ENCODE measurements around the gene WDR88.
"Not testable (repeated sequence)": the region's sequence is repeated elsewhere in the genome, so short reads cannot be mapped to it uniquely, and the experiment has no call there.

Gene WDR88

DNA sequence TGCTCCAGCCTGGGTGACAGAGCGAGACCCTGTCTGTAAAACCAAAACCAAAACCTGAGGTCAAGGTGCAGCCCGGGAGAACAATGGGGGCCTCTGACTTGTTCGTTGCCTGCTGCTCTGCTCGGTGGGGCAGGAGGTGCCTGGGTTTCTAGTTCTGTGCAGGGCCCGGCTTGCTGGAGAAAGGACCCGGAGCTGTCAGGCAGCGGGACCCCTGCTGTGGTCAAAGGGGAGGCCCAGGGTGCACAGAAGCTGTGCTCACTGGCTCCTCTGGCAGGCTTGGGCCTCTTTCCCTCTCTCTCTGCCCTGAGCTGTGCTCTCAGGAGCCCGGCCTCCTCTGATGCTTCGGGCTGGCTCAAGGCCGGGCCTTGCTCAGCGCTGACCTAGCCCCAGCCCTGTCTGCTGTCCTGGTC, 65.7 kb downstream of the WDR88 start:
- no peak for DNase-seq (ENCODE audit: low spot score)

DNA sequence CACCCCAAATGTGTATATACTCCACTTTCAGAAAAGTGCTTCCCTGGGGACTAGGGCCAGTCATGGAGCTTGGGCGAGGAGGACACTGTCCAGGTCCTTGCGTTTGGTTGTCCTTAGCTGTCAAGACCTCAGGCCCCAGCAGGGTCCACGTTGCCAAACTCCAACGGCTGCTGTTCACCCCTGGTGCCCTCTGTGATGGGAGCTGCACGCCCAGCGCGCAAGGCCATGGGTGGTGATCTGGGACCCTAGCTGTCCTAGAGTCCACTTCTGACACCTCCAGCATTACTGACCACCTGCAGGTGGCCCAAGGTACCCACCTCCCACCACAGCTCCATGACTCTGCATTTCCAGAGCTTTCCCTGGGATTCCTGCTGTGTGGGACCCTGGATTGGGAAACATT, 66.3 kb downstream of the WDR88 start:
- no peak for DNase-seq (ENCODE audit: low spot score)

DNA sequence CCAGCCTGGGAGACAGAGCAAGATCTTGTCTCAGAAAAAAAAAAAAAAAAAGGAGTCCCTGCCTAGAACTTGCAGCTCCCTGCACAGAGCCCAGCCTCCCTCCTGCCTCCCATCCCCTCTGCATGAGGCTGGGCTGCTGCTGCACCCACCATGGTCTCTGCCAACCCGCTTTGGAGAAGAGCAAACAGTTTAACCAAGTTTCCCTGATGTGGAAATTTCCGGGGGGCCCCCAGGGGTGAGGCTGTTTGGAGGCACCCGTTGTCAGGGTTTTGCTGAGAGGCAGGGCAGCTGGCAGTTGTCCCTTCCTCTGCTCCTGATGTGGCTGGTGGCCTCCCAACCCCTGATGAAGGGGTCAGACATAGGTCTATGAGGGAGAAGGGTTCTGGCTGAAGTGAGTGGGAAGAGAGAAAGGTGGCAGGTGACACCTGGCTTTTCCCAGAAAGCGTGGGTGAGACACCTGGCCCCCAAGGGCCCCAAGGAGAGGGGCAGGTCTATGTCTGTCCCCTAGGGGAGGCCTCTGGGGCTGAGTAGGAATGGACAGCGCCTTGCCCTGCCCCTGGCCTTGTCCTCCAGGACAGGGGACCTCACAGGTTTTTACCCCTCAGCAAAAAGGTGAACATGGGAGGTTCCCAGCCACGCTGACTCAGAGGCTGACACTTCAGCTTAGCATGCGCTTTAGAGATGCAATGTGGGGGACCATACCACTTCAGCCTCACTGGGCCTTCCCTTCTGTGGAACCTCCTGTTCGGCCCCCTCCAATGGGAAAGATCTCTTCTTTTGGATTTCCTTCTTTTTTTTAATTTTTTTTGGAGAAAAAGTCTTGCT, 67.7 kb downstream of the WDR88 start:
- DNase-seq (ENCODE audit: low spot score) = no peak

DNA sequence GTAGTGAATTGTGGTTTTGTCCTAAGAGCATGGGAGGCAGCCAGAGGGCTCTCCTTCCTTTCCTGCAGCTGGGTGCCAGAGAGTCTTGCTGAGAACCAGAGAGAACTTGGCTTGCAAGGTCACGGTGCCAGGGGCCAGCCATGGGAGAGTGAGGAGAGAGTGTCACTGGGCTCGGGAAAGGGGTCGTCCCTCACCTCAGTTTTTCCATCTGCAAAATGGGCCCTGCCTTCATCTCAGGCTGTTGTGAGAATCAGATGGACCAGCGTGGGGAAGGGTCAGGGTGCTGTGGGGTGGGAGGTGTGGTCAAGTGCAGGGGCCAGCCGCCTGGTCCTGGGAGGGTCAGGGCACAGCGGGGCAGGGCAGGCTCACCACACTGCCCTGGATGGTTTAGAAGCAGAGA, 69.6 kb downstream of the WDR88 start:
- no peak for DNase-seq (ENCODE audit: low spot score)

DNA sequence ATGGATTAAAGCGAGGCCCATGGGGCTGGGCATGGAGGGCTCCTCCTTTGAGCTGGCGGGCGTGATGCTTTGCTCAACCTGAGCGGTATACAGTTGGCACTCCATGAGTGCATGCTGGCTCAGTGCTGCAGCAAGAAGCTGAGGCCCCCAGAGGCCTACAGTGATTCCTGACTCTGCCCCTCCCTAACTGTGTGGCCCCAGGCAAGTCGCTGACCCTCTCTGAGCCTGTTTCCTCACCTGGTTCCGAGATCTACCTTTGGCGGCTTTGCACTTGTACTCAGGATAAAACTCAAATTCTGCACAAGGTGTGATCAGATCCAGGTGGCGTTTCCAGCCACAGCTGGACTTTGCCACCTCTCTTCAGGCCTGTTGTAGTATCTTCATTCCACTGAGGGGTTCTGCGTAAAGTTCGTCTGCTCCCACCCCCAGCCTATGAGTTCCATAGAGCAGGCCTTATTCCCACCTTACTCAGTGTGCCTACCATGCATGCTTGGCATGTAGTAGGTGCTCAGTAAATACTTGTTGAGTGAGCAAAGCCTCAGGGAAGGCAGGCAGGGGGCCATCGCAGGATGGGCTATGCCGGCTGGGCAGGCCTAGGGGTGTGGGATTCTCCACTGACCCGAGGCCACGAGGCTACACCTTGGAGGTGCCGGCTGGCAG, 70.1 kb downstream of the WDR88 start:
- no peak for DNase-seq (ENCODE audit: low spot score)

DNA sequence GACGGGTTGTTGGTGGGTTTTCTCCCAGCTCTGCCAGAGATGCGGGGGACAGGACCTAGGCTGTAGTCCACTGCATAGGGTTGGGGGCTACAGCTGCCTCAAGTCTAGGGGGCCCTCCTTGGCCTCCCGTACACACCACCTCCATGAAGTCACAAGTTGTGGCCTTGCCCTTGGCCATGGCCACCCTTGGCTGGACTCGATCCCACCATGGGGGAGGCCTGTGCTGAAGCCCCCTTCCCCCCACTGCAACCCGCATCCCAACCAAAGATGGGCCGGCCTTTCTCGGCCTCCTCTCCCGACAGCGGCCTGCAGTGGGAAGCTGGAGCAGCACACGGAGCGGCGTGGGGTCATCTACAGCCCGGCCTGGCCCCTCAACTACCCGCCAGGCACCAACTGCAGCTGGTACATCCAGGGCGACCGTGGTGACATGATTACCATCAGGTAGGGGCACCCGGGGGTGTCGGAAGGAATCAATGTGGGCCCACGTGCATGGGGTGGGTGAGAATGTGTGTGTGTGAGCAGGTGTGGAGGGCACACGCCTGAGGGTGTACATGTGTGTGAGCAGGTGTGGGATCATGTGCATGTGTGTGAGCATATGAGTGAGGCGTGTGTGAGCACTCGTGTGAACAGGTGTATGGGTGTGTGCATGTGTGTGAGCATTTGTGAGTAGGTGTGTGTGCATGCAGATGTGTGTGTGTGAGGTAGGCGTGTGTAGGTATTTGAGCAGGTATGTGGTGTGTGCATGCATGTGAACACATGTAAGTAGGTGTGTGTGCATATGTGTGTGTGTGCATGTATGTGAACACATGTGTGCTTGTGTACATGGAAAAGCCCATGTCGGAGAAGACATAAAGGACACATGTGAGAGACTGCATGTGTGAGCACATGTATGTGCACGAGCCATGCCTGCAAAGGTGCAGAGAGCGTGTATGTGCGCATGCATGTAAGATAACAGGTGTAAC, 70.9 kb downstream of the WDR88 start:
- no peak for DNase-seq (ENCODE audit: low spot score)

DNA sequence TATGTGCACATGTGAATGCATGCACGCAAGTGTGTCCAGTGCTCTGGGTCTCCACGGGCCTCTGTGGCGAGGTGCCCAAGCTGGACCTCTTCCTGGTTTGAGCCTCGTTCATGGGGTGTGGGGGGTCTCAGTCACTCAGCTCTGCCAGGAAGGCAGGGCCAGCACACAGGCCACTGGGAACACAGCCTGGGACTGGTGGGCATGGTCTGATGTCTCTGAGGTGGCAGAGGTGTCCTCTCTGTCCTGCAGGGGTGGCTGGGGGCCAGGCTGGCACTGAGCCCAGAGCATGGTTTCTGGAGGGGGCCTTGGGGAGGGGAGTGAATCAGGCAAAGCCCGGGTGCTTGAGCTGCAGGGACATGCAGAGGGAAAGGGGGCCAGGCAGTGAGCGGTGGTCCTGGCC, 71.6 kb downstream of the WDR88 start:
- DNase-seq (ENCODE audit: low spot score) = no peak

DNA sequence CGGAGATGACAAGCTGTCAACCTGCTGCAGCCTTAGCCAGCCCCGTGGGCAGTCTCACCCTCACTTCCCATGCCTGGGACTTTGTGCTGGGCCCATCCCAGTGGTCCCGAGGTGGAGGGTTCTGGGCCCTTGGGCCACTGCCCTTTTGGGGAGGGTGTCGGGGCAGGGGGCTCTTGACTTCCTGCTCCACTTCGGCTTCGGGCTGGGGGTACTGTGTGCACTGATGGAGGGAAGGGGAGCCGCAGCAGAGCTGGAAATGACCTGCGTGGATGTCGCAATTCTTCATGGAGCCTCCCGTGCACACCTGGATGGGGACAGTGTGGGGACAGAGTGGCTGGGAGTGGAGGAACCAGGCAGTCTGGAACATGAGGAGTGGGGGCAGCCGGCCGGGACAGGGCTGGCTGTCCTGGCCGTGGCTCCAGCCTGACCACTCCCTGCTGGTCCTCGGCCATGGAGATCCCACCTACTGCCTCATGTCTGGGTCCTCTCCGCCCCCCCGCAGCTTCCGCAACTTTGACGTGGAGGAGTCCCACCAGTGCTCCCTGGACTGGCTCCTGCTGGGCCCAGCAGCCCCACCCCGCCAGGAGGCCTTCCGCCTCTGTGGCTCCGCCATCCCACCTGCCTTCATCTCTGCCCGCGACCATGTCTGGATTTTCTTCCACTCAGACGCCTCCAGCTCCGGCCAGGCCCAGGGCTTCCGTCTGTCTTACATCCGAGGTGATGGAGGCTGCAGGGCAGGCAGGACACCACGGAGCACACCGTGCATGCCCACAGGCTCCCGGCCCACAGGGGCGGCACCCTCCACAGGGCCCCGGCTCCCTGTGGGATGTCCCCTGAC, 72.4 kb downstream of the WDR88 start:
- no peak for DNase-seq (ENCODE audit: low spot score)

DNA sequence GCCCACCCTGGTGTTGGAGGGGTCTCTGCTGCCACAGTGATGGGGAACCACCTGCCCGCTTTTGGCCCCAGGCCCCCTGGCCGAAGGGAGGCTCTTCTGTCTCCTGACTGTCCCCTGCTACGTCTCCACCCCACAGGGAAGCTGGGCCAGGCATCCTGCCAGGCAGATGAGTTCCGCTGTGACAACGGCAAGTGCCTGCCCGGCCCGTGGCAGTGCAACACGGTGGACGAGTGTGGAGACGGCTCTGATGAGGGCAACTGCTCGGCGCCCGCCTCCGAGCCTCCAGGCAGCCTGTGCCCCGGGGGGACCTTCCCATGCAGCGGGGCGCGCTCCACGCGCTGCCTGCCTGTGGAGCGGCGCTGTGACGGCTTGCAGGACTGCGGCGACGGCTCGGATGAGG, 73.2 kb downstream of the WDR88 start:
- no peak for DNase-seq (ENCODE audit: low spot score)

DNA sequence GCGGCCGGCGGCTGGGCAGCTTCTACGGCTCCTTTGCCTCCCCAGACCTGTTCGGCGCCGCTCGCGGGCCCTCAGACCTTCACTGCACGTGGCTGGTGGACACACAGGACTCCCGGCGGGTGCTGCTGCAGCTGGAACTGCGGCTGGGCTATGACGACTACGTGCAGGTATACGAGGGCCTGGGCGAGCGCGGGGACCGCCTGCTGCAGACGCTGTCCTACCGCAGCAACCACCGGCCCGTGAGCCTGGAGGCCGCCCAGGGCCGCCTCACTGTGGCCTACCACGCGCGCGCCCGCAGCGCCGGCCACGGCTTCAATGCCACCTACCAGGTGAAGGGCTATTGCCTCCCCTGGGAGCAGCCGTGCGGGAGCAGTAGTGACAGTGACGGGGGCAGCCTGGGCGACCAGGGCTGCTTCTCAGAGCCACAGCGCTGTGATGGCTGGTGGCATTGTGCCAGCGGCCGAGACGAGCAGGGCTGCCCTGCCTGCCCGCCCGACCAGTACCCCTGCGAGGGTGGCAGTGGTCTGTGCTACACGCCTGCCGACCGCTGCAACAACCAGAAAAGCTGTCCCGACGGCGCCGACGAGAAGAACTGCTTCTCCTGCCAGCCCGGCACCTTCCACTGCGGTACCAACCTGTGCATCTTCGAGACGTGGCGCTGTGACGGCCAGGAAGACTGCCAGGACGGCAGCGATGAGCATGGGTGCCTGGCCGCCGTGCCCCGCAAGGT, 73.8 kb downstream of the WDR88 start:
- no peak for DNase-seq (ENCODE audit: low spot score)

DNA sequence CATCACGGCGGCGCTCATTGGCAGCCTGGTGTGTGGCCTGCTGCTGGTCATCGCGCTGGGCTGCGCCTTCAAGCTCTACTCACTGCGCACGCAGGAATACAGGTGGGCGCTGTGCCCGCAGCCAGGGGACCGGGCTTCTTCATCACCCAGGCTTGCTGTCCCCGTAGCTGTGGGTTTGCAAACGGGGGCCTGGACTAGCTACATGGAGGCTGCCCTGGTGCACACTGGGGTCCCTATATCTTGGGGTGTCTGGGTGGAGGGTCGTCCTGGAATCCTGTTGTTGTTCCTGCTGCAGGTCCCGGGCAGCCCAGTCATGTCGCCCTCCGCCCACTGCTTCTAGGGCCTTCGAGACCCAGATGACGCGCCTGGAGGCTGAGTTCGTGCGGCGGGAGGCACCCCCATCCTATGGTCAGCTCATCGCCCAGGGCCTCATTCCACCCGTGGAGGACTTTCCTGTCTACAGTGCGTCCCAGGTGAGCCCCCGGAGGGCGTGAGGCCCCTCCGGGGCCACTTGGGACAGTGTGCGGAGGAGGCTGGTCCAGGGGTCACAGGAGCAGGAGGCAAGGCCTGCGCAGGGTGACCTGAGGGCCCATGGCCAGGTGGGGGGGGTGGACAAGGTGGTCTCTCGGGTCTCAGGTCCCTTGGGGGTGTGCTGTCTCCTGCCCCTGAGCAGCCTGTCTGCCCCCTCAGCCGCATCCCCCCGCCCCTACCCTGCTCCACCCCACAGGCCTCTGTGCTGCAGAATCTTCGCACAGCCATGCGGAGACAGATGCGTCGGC, 74.5 kb downstream of the WDR88 start:
- DNase-seq (ENCODE audit: low spot score) = no peak

DNA sequence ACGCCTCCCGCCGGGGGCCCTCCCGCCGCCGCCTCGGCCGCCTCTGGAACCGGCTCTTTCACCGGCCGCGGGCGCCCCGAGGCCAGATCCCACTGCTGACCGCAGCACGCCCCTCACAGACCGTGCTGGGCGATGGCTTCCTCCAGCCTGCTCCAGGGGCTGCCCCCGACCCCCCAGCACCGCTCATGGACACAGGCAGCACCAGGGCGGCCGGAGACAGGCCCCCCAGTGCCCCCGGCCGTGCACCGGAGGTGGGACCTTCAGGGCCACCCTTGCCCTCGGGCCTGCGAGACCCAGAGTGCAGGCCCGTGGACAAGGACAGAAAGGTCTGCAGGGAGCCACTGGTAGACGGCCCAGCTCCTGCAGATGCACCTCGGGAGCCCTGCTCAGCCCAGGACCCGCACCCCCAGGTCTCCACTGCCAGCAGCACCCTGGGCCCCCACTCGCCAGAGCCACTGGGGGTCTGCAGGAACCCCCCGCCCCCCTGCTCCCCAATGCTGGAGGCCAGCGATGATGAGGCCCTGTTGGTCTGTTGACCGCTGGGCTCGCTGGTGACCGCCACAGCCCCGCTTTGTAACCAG, 75.2 kb downstream of the WDR88 start:
- DNase-seq (ENCODE audit: low spot score) = no peak

DNA sequence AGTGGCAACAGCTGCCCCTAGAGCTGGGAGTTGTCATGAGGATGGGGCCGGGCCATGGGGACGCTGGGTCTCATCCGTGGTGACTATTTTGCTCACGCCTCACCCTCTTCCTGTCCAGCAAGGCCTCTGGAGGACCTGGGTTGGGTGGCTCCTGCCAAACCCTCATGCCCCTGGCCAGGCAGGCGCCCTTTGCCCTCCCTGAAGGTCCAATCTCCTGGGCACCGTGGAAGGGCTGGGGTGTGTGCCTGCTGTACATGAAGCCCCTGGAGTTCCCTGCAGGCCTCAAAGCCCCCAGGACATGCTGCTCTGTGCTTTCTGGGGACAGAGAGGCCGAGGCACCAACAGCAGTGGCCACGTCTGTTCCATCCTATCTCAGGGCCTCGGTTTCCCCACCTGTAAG, 76.0 kb downstream of the WDR88 start:
- no peak for DNase-seq (ENCODE audit: low spot score)

DNA sequence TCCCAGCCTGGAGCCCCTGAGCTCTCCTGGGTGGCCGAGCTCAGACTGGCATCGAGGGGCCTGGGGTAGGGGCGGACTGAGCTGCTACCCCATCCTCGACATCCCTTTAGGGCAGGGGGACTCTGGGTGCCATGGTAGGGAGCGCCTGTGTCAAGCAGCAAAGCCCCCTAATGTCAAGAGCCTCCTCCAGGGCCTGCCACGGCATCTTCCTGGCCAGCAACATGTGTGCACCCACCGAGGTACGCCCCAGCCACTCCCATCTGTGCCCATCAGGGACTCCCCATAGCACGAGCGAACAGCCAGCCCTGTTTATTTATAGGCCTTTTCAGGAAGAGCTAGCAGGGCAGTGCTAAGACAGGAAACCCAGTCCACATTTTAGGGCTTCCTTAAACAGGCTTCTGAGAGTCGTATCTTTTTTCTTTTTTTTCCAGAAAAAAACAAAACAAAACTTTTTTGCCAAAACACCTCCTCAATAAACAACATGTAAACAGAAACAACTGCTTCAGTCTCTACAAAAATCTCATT, 76.5 kb downstream of the WDR88 start:
- no peak for DNase-seq (ENCODE audit: low spot score)

DNA sequence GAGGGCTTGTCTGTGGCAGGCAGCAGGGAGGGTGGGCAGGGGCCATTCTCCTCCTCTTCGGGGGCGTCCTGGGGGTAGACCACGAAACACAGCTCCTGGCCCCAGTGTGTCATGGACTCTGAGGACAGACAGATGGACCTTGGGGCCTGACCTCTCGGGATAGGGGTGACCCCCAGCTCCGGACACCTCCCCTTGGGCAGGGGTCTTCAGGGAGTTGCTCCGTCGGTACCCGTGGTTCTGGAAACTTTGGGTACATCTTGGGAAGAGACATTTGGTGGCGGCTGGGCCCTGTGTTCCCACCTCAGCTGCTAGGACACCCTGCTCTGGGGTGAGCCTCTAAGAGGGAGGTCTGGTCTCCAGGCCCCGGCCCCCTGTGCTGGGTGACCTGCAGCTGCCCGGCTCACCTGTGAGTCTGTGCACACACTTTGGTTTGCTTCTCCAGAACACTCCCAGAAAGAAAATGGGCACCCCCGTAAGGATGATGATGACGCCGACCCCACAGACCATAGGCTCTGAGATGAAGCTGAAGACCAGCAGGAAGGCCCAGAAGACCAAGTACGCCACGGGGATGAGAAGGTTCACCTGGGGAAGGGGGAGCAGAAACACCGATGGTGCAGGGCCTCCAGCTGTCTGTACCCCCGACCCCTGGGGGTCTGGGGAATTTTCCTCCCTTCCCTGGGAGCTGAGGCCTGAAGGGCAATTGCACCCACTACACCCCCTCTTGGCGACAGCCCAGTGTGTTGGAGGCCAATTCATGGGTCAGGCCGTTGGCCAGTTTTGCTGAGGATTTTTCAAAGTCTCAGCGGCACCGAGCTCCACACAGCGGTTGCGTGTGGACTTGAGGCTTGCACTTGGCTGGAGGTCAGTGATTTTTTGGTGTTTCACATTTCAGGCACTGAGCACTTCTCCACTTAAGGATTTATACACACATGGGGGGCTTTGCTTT, 77.3 kb downstream of the WDR88 start:
- no peak for DNase-seq (ENCODE audit: low spot score)

DNA sequence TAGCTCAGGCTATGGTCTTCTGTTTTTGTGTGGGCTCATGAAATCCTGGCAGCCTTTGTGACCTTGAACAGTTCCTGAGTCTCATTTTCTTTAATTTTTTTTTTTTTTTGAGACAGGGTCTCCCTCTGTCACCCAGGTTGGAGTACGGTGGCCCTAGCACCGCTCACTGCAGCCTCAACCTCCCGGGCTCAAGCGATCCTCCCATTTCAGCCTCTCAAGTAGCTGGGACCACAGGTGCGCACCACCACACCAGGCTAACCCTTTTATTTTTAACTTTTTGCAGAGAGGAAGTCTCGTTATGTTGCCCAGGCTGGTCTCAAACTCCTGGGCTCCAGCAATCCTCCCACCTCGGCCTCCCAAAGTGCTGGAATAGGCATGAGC, 77.9 kb downstream of the WDR88 start:
- DNase-seq (ENCODE audit: low spot score) = not testable (repeated sequence)

DNA sequence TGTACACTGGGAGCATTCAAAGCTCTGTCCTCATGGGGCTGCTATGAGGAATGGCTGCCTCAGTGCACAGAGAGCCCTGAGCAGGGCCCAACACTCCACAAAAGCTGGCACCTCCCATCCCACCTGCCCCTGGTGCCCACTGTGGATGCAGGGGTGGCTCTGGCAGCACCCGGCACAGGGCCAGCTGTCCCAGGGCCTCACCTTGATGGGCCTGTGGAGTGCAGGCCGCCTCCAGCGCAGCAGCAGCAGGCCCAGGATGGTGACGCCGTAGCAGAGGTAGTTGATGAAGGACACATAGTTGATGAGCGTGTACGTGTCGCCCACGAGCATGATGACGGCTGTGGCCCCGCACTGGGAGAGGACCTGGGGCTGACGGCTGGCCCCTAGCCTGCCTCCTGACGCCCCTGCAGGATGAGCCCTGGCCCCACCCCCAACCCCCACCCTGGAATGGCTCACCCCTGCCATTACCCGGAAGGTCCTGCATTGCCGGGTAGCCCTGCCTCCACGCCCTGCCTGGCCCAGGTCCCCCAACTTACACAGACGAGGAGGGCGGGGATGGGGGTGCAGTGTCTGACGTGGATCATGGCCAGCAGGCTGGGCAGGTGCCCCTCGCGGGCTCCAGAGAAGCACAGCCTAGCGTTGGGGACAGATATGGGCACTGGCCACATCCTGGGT, 78.5 kb downstream of the WDR88 start:
- no peak for DNase-seq (ENCODE audit: low spot score)

All from SW480 (cell line).